PC-3 (cell line): ENCODE data around the gene MGAT4A. TPM values are rescaled to one million over a fixed set of nuclear protein-coding genes. Genes with fewer than 3 reads are reported as not detected.
A peak's percentile ranks its signal among the peaks of the same experiment; 100 is the strongest.

Source experiments
- ATAC-seq: fragments of 200-7000 bp; cut with Tn5 transposase; 2 replicates; pipeline ENCODE4 v1.9.1; 2020; ENCODE audit warnings: mild to moderate bottlenecking, moderate library complexity
- BruUV-seq: library from RNA; stranded (reverse); fragments of 400-500 nt; replicated peaks from 2 replicates; lab custom pipeline; 2021; lab: Mats Ljungman, UMichigan
- CTCF ChIA-PET: fragments of 300-600 bp; sonication (Branson Sonifier 250); formaldehyde crosslinking; loops from one replicate; lab custom pipeline; 2022; ENCODE audit warnings: antibody characterized with exemption; lab: Charles Lee
- POLR2A ChIA-PET: fragments of 300-600 bp; sonication (Branson Sonifier 250); formaldehyde crosslinking; loops from one replicate; lab custom pipeline; 2022; ENCODE audit warnings: antibody characterized with exemption; ENCODE audit not compliant: unreplicated experiment; lab: Charles Lee
- DNase-seq: peaks from one replicate; pipeline ENCODE4 v3.0.0-alpha.2; 2015
- H2AFZ ChIP-seq: fragments of 300-600 bp; sonication (generic); 2 replicates; pipeline ENCODE4 v1.6.0; 2016; ENCODE audit warnings: antibody characterized with exemption, low read length
- H3F3A ChIP-seq: fragments of 300-600 bp; sonication (generic); one replicate; pipeline ENCODE4 v1.6.0; 2017; ENCODE audit warnings: antibody characterized with exemption, low read length, control low read depth, mild to moderate bottlenecking; ENCODE audit not compliant: unreplicated experiment
- H3K27ac ChIP-seq: fragments of 300-600 bp; sonication (generic); 2 replicates; pipeline ENCODE4 v1.5.1; 2016; ENCODE audit warnings: mild to moderate bottlenecking, low read length
- H3K27me3 ChIP-seq: fragments of 300-600 bp; sonication (generic); 2 replicates; pipeline ENCODE4 v1.6.1; 2016; ENCODE audit warnings: low read length, mixed read lengths
- H3K36me3 ChIP-seq: fragments of 300-600 bp; sonication (generic); 2 replicates; pipeline ENCODE4 v1.6.1; 2016; ENCODE audit warnings: low read depth, mixed run types, low read length, mixed read lengths
- H3K4me1 ChIP-seq: fragments of 300-600 bp; sonication (generic); 2 replicates; pipeline ENCODE4 v1.5.1; 2016; ENCODE audit warnings: low read length; ENCODE audit not compliant: insufficient read depth
- H3K4me2 ChIP-seq: fragments of 300-600 bp; sonication (generic); 2 replicates; pipeline ENCODE4 v1.6.0; 2016; ENCODE audit warnings: low read length
- H3K4me3 ChIP-seq: fragments of 300-600 bp; sonication (generic); 2 replicates; pipeline ENCODE4 v1.5.1; 2016; ENCODE audit warnings: mild to moderate bottlenecking, low read length, mixed read lengths
- H3K79me2 ChIP-seq: fragments of 300-600 bp; sonication (generic); 2 replicates; pipeline ENCODE4 v1.6.1; 2017; ENCODE audit warnings: low read length, mixed read lengths
- H3K9ac ChIP-seq: fragments of 300-600 bp; sonication (generic); 2 replicates; pipeline ENCODE4 v1.6.0; 2016; ENCODE audit warnings: mild to moderate bottlenecking, low read length
- H3K9me2 ChIP-seq: fragments of 300-600 bp; sonication (generic); replicated peaks from 2 replicates; pipeline ENCODE4 v1.6.1; 2016; ENCODE audit warnings: mixed run types, low read length, mixed read lengths
- H3K9me3 ChIP-seq: fragments of 300-600 bp; sonication (generic); 2 replicates; pipeline ENCODE4 v1.6.1; 2016; ENCODE audit warnings: low read length, mixed read lengths
- H4K20me1 ChIP-seq: fragments of 300-600 bp; sonication (generic); 2 replicates; pipeline ENCODE4 v1.6.1; 2016; ENCODE audit warnings: low read length, mixed read lengths
- CTCF ChIP-seq: fragments of 300-600 bp; sonication (generic); conservative IDR thresholded peaks from 2 replicates; pipeline ENCODE4 v1.5.1; 2017; ENCODE audit warnings: antibody characterized with exemption, low read depth, mild to moderate bottlenecking, low read length
- EZH2 ChIP-seq: fragments of 300-600 bp; sonication (generic); IDR thresholded peaks from one replicate; pipeline ENCODE4 v1.6.1; 2017; ENCODE audit warnings: antibody characterized with exemption, mild to moderate bottlenecking, low read length; ENCODE audit not compliant: unreplicated experiment
- EZH2phosphoT487 ChIP-seq: fragments of 300-600 bp; sonication (generic); IDR thresholded peaks from 2 replicates; pipeline ENCODE4 v1.6.1; 2018; ENCODE audit warnings: mild to moderate bottlenecking, antibody characterized with exemption, low read length, borderline replicate concordance
- intact Hi-C: fragments of 100-400 bp; cut with micrococcal nuclease; formaldehyde crosslinking; loops from 2 replicates; pipeline ENCODE4 v1.9.0; 2023
- total RNA-seq: library from RNA; depleted of rRNA; stranded (reverse); fragments of >200 nt; gene quantifications from 2 replicates; pipeline ENCODE4 v1.2.3, GENCODE V29; 2014

Gene MGAT4A
- total RNA-seq, 1 experiment from 2014 or later: 6.1 TPM

- ATAC-seq (no peak), DNase-seq (no peak)
- H3F3A ChIP-seq: no peaks in the 10 kb centered on the region
- H3K4me1 ChIP-seq: peaks cover 19% of the 10 kb centered on the region
- H3K9me3 ChIP-seq: no peaks in the 10 kb centered on the region
- CTCF ChIA-PET: no interaction called here
- no peak overlapping the region for H3K9ac ChIP-seq
- H3K4me2 ChIP-seq: no peak overlapping the region
- no peak for TF ChIP-seq CTCF
- TF ChIP-seq EZH2phosphoT487: no peak
- TF ChIP-seq EZH2: no peak
- H3K4me3 ChIP-seq: no peak overlapping the region
- H3K79me2 ChIP-seq: no peaks in the 10 kb centered on the region
- no peak overlapping the region for H2AFZ ChIP-seq
- BruUV-seq: no TSS peak
- no peak overlapping the region for H3K27ac ChIP-seq
- POLR2A ChIA-PET: no interaction called here
- H4K20me1 ChIP-seq: no peaks in the 10 kb centered on the region
- H3K36me3 ChIP-seq: no peaks in the 10 kb centered on the region
- H3K27me3 ChIP-seq: no peaks in the 10 kb centered on the region
- intact Hi-C loops: no loop called here
- H3K9me2 ChIP-seq: no peaks in the 10 kb centered on the region
Measured at GRCh38 chr2:98702858-98703620, 27.9 kb downstream of the MGAT4A start.

GRCh38 chr2:98702127-98702802 is 28.7 kb downstream of the MGAT4A start:
- ATAC-seq (no peak), DNase-seq (no peak)
- Histone ChIP-seq H3K4me1 (peaks cover 26% of the 10 kb centered on the region), H3K36me3 (no peaks in the 10 kb centered on the region), H2AFZ (no peak overlapping the region), H4K20me1 (no peaks in the 10 kb centered on the region), H3F3A (no peaks in the 10 kb centered on the region), H3K4me3 (no peak overlapping the region), H3K9ac (no peak overlapping the region), H3K27ac (no peak overlapping the region), H3K9me2 (no peaks in the 10 kb centered on the region), H3K9me3 (no peaks in the 10 kb centered on the region), H3K27me3 (no peaks in the 10 kb centered on the region), H3K4me2 (no peak overlapping the region), H3K79me2 (no peaks in the 10 kb centered on the region)
- BruUV-seq: no TSS peak
- POLR2A ChIA-PET: no interaction called here
- no peak for TF ChIP-seq EZH2
- no peak for TF ChIP-seq EZH2phosphoT487
- TF ChIP-seq CTCF: no peak
- CTCF ChIA-PET: no interaction called here
- intact Hi-C loops: no loop called here

- Histone ChIP-seq H2AFZ (no peak overlapping the region), H3K9me2 (no peaks in the 10 kb centered on the region), H3K4me2 (no peak overlapping the region), H3K27ac (no peak overlapping the region), H4K20me1 (no peaks in the 10 kb centered on the region), H3K79me2 (no peaks in the 10 kb centered on the region), H3K4me1 (peaks cover 30% of the 10 kb centered on the region), H3K27me3 (no peaks in the 10 kb centered on the region), H3K4me3 (no peak overlapping the region), H3K9me3 (no peaks in the 10 kb centered on the region), H3K36me3 (no peaks in the 10 kb centered on the region), H3K9ac (no peak overlapping the region), H3F3A (no peaks in the 10 kb centered on the region)
- intact Hi-C loops: no loop called here
- ChIA-PET POLR2A (no interaction called here), CTCF (no interaction called here)
- DNase-seq: peak; percentile 30
- no TSS peak for BruUV-seq
- no peak for ATAC-seq
- TF ChIP-seq EZH2phosphoT487 (no peak), CTCF (no peak), EZH2 (no peak)
Measured at GRCh38 chr2:98701230-98701629, 29.7 kb downstream of the MGAT4A start.
